Fibroblast of skin of back (primary cell): ENCODE measurements around the gene GPR22.

Source experiments
- DNase-seq: peaks from one replicate; pipeline ENCODE4 v3.0.0-alpha.2; 2013

The GPR22 gene

DNA sequence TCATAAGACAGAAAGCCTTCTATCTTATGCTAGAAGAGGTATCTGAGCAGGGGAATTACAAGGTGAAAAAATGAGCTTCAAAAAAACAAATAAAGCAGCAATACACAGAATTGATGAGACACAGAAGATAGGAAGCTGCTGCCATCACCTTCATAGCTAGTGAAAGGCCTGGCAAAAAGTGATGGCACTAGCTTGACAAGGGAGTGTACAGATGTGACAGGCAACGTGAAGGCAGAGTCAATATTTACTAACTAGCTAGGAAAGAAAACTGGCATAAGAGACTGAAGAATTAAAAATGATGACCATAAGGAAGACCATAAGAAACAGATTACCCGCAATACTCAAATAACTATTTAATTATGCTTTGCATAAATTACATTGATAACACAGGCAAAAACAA lies 9.4 kb downstream of the GPR22 start:
- DNase-seq, result no peak

DNA sequence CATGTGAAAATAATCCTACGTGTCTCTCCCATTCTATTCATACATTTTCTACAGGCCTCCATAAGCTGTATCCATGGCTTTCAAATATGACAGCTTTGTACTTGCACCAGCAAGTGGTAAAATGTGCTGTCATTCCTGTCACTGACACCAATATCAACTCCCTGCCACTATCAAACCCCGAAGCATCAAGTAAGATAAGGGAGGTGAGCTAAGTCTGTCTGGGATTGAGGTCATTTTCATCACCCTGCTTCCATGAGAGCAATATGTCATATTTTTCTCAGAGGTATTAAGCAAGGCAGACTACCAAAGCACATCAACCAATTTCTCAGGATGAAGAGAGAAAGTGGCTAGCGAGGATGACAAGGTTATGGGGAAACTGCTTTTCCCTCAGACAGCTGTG lies 11.1 kb downstream of the GPR22 start:
- DNase-seq, result peak; percentile 10

DNA sequence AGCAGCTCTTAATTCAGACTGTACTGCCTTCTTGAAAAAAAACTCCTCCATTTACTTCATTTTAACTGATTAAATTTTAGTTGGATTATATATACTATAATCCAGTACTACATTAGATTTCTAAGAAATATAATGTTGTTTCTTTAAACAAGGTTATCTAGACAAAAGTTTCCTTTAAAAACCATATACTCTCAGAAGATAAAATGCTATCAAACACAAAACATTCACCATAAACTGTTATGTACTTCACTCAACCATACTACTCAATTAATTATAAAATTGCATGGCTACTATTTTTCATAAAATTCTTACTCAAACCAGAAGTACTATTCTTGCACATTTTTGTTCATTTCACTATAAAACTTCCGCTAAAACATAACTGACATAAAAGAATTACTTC lies 12.7 kb downstream of the GPR22 start:
- no peak for DNase-seq

- no peak for DNase-seq
These were observed 16.2 kb downstream of the GPR22 start for GRCh38 chr7:107486041-107486440.

- no peak for DNase-seq
These were observed 23.0 kb downstream of the GPR22 start for GRCh38 chr7:107492875-107493274.

DNA sequence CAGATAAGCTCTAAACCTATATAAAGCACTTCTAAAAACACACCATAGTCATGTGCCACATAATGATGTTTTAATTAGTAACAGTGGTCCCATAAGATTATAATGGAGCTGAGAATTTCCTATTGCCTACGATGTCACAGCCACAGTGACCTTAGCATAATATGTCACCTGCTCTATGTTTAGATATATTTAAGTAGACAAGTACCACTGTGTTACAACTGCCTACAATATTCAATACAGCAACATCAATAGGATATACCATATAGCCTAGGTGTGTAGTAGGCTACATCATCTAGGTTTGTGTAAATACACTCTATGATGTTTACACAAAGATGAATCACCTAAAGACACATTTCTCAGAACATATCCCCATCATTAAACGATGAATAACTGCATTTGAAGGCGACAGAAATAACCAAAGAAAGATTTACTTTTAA lies 24.5 kb downstream of the GPR22 start:
- no peak for DNase-seq

DNA sequence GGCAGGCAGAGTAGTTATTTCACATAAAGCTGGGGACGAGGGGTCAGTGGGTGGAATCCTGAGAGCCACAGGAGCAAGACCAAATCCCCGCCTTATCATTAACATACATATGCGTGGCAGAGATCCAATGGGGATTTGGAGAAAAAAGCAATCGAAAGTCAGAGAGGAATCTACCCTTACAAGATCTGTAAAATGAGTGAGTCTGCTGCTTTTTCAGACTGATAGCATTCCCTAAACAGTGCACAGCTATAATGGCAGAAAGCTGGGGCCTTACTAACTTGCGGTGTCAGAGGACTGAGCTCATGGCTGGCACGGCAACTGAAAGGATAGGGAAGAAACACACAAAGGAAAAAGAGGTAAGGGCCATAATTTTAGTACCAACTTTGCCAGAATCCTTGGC lies 25.0 kb downstream of the GPR22 start:
- DNase-seq, result no peak

- no peak for DNase-seq
These were observed 25.7 kb downstream of the GPR22 start for GRCh38 chr7:107495516-107495915.

- no peak for DNase-seq
These were observed 29.9 kb downstream of the GPR22 start for GRCh38 chr7:107499731-107500130.

DNA sequence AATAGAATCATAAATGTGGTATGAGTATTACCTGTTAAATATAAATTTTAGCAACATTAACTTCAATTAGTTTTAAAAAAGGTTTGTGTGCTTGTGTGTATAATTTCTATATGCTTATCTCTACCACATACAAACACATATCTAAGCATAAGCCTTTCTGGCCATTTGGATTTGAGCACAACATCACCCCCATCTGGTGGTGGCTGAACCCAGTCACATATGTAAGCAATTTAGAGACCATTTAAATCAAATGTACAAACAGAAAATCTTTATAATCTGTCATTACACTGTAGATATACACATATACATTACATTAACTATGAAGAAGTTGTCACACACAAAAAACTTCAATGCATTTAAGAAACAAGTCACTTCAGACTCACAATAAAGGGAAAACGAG lies 31.7 kb downstream of the GPR22 start:
- peak; percentile 39 for DNase-seq

DNA sequence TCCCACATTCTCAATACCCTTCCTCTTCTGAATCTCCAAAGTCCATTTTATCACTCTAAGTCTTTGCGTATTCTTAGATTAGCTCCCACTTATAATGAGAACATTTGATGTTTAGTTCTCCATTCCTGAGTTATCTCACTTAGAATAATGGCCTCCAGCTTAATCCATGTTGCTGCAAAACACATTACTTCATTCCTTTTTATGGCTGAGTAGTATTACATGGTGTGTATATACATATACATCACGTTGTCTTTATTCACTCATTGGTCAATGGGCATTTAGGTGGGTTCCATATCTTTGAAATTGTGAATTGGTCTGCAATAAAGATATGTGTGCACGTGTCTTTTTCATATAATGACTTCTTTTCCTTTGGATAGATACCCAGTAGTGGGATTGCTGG lies 32.3 kb downstream of the GPR22 start:
- no peak for DNase-seq

DNA sequence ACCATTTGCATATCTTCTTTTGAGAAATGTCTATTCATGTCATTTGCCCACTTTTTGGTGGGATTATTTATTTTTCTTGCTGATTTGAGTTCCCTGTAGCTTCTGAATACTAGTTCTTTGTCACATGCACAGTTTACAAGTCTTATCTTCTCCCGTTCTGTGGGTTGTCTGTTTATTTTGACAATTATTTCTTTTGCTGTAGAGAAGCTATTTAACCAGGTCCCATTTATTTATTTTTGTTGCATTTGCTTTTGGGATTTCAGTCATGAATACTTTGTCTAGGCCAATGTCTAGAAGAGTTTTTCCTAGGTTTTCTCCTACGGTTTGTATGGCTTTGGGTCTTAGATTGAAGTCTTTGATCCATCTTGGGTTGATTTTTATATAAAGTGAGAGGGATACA lies 32.9 kb downstream of the GPR22 start:
- DNase-seq, result no peak

DNA sequence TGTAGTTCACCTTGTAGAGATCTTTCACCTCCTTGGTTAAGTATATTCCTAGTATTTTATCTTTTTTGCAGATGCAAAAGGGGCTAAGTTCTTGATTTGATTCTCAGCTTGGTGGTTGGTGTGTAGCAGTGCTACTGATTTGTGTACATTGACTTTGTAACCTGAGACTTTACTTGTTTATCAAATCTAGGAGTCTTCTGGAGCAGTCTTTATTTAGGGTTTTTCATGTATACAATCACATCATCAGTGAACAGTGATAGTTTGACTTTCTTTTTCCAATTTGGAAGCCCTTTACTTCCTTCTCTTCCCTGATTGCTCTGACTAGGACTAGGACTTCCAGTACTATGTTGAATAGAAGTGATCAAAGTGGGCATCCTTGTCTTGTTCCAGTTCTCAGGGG lies 33.8 kb downstream of the GPR22 start:
- no peak for DNase-seq

GRCh38 chr7:107505362-107505761 lies 35.5 kb downstream of the GPR22 start:
- DNase-seq, result no peak

- no peak for DNase-seq
These were observed 36.3 kb downstream of the GPR22 start for GRCh38 chr7:107505997-107506673.

- no peak for DNase-seq
These were observed 37.0 kb downstream of the GPR22 start for GRCh38 chr7:107506674-107507339.
